ENCODE measurements around the gene LRRC45. TPM values are rescaled to one million over a fixed set of nuclear protein-coding genes. Genes with fewer than 3 reads are reported as not detected.

The LRRC45 gene
- total and polyA plus RNA-seq, 9 of the 15 experiments (the other 6 are each of a cell fraction or from before 2014, with no cell fraction given), result 3.5 to 21.5 (median 11.2) TPM; not detected in 2

DNA sequence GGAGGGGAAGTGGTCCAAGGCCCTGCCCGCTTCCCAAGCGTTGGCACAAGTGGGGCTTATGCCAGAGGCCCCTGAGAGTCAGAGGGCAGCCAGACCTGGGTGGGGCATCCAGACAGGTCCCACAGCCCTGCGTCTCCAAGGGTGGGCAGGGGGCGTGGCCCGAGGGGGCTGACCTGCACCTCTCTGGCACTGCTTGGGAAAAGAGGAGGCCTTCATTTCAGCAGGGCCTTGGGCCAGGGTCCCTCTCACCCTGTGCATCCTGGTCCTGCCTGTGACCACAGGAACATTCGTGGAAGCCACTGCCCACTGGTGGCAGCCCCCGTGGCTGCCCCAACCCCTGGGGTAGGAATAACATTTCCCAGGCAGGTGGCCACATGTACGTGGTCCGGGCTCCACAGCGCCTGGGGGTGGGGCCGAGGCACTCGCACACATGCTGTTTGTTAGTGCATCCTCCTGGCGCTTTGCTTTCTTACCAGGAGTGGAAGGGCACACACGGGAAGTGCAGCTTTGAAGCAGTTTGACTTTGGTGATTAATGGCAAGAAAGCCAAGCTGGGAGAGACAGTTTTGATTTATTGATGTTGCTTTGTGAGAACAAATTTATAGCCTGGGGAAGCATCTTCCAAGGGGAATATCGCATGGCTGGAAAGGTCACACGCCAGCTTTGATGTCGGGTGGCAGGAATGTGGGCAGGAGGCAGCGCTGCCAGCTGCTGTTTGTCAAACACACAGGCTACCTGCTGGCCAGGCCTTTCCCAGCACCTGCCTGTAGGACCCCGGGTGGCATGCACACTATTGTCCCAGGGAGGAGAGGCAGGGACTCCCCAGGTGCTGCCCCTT is 4.7 kb upstream of the LRRC45 start:
- POLR2A ChIA-PET, result interaction anchor here (0.6 to 1.0 kb wide), 3 partner anchors 8 to 46 kb away, joined by 3 to 6 read pairs (median 3); no protein-coding TSS in a partner anchor
- FAIRE-seq, result no peak
- H3K27ac ChIP-seq (ENCODE audit: extremely low read depth, low read depth, low read length), result no peak overlapping the region
- TF ChIP-seq POLR2G (IDR thresholded peaks at IDR 0.05; ENCODE audit: low read depth, low read length), result peak; percentile 53
- TF ChIP-seq, protein P1, sequence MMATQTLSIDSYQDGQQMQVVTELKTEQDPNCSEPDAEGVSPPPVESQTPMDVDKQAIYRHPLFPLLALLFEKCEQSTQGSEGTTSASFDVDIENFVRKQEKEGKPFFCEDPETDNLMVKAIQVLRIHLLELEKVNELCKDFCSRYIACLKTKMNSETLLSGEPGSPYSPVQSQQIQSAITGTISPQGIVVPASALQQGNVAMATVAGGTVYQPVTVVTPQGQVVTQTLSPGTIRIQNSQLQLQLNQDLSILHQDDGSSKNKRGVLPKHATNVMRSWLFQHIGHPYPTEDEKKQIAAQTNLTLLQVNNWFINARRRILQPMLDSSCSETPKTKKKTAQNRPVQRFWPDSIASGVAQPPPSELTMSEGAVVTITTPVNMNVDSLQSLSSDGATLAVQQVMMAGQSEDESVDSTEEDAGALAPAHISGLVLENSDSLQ (IDR thresholded peaks at IDR 0.05), result peak; percentile 54
- no peak for TF ChIP-seq STAT5A (IDR thresholded peaks at IDR 0.05; ENCODE audit: borderline replicate concordance, low read length)
- TF ChIP-seq, protein P2, sequence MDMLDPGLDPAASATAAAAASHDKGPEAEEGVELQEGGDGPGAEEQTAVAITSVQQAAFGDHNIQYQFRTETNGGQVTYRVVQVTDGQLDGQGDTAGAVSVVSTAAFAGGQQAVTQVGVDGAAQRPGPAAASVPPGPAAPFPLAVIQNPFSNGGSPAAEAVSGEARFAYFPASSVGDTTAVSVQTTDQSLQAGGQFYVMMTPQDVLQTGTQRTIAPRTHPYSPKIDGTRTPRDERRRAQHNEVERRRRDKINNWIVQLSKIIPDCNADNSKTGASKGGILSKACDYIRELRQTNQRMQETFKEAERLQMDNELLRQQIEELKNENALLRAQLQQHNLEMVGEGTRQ (CRISPR knock-in tag; IDR thresholded peaks at IDR 0.05), result no peak
- no peak for TF ChIP-seq CBX2 (IDR thresholded peaks at IDR 0.05; ENCODE audit: insufficient read depth, low read length, poor library complexity, severe bottlenecking)
- TF ChIP-seq ETV1 (tag; conservative IDR thresholded peaks at IDR 0.05; ENCODE audit: low read depth), result no peak
- TF ChIP-seq EP300 (IDR thresholded peaks at IDR 0.05; ENCODE audit: low read length), result no peak
- TF ChIP-seq, protein P3, sequence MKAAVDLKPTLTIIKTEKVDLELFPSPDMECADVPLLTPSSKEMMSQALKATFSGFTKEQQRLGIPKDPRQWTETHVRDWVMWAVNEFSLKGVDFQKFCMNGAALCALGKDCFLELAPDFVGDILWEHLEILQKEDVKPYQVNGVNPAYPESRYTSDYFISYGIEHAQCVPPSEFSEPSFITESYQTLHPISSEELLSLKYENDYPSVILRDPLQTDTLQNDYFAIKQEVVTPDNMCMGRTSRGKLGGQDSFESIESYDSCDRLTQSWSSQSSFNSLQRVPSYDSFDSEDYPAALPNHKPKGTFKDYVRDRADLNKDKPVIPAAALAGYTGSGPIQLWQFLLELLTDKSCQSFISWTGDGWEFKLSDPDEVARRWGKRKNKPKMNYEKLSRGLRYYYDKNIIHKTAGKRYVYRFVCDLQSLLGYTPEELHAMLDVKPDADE (conservative IDR thresholded peaks at IDR 0.05; ENCODE audit: control insufficient read depth, low read depth, low read length), result no peak
- TF ChIP-seq SP2 (IDR thresholded peaks at IDR 0.05; ENCODE audit: extremely low read depth, low read depth, low read length, poor library complexity, severe bottlenecking), result no peak
- no peak for TF ChIP-seq TCF7L2 (IDR thresholded peaks at IDR 0.05; ENCODE audit: low read depth, low read length)
- TF ChIP-seq POLR2A (conservative IDR thresholded peaks at IDR 0.05), result peak; percentile 57; the same call in 1 of the 2 replicates
- TF ChIP-seq BRF1 (IDR thresholded peaks at IDR 0.05; ENCODE audit: borderline replicate concordance, extremely low read depth, insufficient read length), result no peak
- TF ChIP-seq, protein P4, sequence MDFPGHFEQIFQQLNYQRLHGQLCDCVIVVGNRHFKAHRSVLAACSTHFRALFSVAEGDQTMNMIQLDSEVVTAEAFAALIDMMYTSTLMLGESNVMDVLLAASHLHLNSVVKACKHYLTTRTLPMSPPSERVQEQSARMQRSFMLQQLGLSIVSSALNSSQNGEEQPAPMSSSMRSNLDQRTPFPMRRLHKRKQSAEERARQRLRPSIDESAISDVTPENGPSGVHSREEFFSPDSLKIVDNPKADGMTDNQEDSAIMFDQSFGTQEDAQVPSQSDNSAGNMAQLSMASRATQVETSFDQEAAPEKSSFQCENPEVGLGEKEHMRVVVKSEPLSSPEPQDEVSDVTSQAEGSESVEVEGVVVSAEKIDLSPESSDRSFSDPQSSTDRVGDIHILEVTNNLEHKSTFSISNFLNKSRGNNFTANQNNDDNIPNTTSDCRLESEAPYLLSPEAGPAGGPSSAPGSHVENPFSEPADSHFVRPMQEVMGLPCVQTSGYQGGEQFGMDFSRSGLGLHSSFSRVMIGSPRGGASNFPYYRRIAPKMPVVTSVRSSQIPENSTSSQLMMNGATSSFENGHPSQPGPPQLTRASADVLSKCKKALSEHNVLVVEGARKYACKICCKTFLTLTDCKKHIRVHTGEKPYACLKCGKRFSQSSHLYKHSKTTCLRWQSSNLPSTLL (IDR thresholded peaks at IDR 0.05), result no peak
- TF ChIP-seq ZNF140 (CRISPR knock-in tag; IDR thresholded peaks at IDR 0.05), result no peak
- no peak for TF ChIP-seq HIVEP1 (CRISPR knock-in tag; IDR thresholded peaks at IDR 0.05)
- no peak for TF ChIP-seq ZNF175 (CRISPR knock-in tag; IDR thresholded peaks at IDR 0.05; ENCODE audit: low read depth)
- TF ChIP-seq TSC22D4 (tag; IDR thresholded peaks at IDR 0.05), result no peak

More for the DNA sequence above, 4.7 kb upstream of the LRRC45 start:
- Histone ChIP-seq H3K36me3 (ENCODE audit: control insufficient read depth, insufficient read depth, low read length) (peaks cover 30% of the 10 kb centered on the region; the same call in 1 of the 3 replicates), H2AFZ (ENCODE audit: low read depth, low read length) (no peak overlapping the region), H3K79me2 (ENCODE audit: control insufficient read depth, insufficient read depth, low read length) (peaks cover 29% of the 10 kb centered on the region), H3K4me2 (ENCODE audit: insufficient read depth, low read length) (no peak overlapping the region), H3K9me3 (replicated peaks; ENCODE audit: control insufficient read depth, insufficient read depth, low read depth, low read length) (no peaks in the 10 kb centered on the region), H3K27me3 (ENCODE audit: control insufficient read depth in 2 of 2, insufficient read depth in 2 of 2, low read length in 2 of 2) (no peaks in the 10 kb centered on the region), H3K9me1 (ENCODE audit: control insufficient read depth, insufficient read depth, low read length) (no peaks in the 10 kb centered on the region), H3K4me3 (no peak overlapping the region), H4K20me1 (replicated peaks; ENCODE audit: control insufficient read depth, insufficient read depth, low read length) (peaks cover 17% of the 10 kb centered on the region), H3K9ac (ENCODE audit: insufficient read depth in 1 of 2, low read depth in 2 of 2, low read length in 2 of 2) (peak overlapping the region in 1 of 2 experiments; percentile 5; a peak in 1 of 4 replicates), H3K4me1 (replicated peaks in 1 of 2; ENCODE audit: control insufficient read depth in 2 of 2, insufficient read depth in 2 of 2, low read length in 2 of 2) (peaks cover 14 to 90% of the 10 kb centered on the region in 2 experiments; a peak in 4 of 5 replicates)
- 78% methylated on average over 19 of the region's 19 CpGs for WGBS (ENCODE audit: insufficient coverage, low coverage, missing lambda C conversion rate)
- in situ Hi-C loops (cut with MboI) (no loop called here), intact Hi-C loops (cut with micrococcal nuclease) (no loop called here)
- ATAC-seq (no peak), DNase-seq (ENCODE audit: extremely low read depth in 1 of 4, low spot score in 3 of 4) (peak in 1 of 4 experiments; percentile 25)
- CTCF ChIA-PET (ENCODE audit: low intra/inter-chr PET ratio), result interaction anchor here (6.6 kb wide), 1 partner anchor 59 kb away, joined by 103 read pairs; the partner anchor contains the start of gene NOTUM
- BruUV-seq (replicated peaks), result no TSS peak
